Panc1 (cell line): ENCODE results near the gene CAVIN2. TPM values are rescaled to one million over a fixed set of nuclear protein-coding genes. Genes with fewer than 3 reads are reported as not detected.

ENCODE experiments used
- ATAC-seq: fragments of 200-7000 bp; cut with Tn5 transposase; 2 replicates; pipeline ENCODE4 v1.9.1; 2020; ENCODE audit warnings: mild to moderate bottlenecking, moderate library complexity
- BruUV-seq: library from RNA; stranded (reverse); fragments of 400-500 nt; replicated peaks from 2 replicates; lab custom pipeline; 2021; lab: Mats Ljungman, UMichigan
- CTCF ChIA-PET: fragments of 300-600 bp; sonication (Branson Sonifier 250); formaldehyde crosslinking; loops from one replicate; lab custom pipeline; 2022; ENCODE audit warnings: antibody characterized with exemption; lab: Charles Lee
- POLR2A ChIA-PET: fragments of 300-600 bp; sonication (Branson Sonifier 250); formaldehyde crosslinking; loops from one replicate; lab custom pipeline; 2022; ENCODE audit warnings: antibody characterized with exemption; lab: Charles Lee
- DNase-seq: peaks from one replicate; pipeline ENCODE4 v3.0.0-alpha.2; 2010; ENCODE audit warnings: low read depth, low spot score
- H3K27ac ChIP-seq: 2 replicates; pipeline ENCODE4 v1.5.1; 2011; ENCODE audit warnings: mild to moderate bottlenecking, low read length, inconsistent platforms
- H3K27me3 ChIP-seq: fragments of 200-500 bp; sonication (Bioruptor generic); 2 replicates; pipeline ENCODE4 v1.6.0; 2014; ENCODE audit warnings: low read length, inconsistent platforms; ENCODE audit not compliant: control insufficient read depth, insufficient read depth
- H3K36me3 ChIP-seq: fragments of 200-500 bp; sonication (Bioruptor generic); 2 replicates; pipeline ENCODE4 v1.5.1; 2014; ENCODE audit warnings: inconsistent platforms, mild to moderate bottlenecking, low read length, moderate library complexity; ENCODE audit not compliant: control insufficient read depth, insufficient read depth
- H3K4me1 ChIP-seq: 2 replicates; pipeline ENCODE4 v1.5.1; 2011; ENCODE audit warnings: inconsistent platforms, mild to moderate bottlenecking, low read length, moderate library complexity; ENCODE audit not compliant: control insufficient read depth, insufficient read depth
- H3K4me3 ChIP-seq, 2 experiments: 2 replicates each; pipeline ENCODE4 v1.5.1; 2011 to 2012; ENCODE audit warnings: low read depth in 2 of 2, low read length in 2 of 2, mild to moderate bottlenecking in 2 of 2, inconsistent platforms in 1 of 2, moderate library complexity in 1 of 2
- H3K9me3 ChIP-seq: fragments of 200-500 bp; sonication (Bioruptor generic); 2 replicates; pipeline ENCODE4 v1.5.1; 2014; ENCODE audit warnings: low read depth, mild to moderate bottlenecking, inconsistent platforms, low read length, moderate library complexity; ENCODE audit not compliant: control insufficient read depth, insufficient read depth
- CTCF ChIP-seq: fragments of 450-650 bp; IDR thresholded peaks from 2 replicates; pipeline ENCODE4 v1.5.1; 2017; ENCODE audit warnings: mild to moderate bottlenecking
- POLR2AphosphoS5 ChIP-seq: IDR thresholded peaks from 2 replicates; pipeline ENCODE4 v1.6.1; 2012; ENCODE audit warnings: mild to moderate bottlenecking, low read depth, low read length, moderate library complexity
- REST ChIP-seq, 2 experiments: IDR thresholded peaks; 2 replicates each; pipeline ENCODE4 v1.6.1; 2011 to 2012; ENCODE audit warnings: low read depth in 2 of 2, control low read depth in 1 of 2, low read length in 1 of 2, mild to moderate bottlenecking in 1 of 2, moderate library complexity in 1 of 2; ENCODE audit not compliant: insufficient read depth in 1 of 2
- SIN3A ChIP-seq: IDR thresholded peaks from 2 replicates; pipeline ENCODE4 v1.6.1; 2012; ENCODE audit warnings: low read depth, mild to moderate bottlenecking, low read length, moderate library complexity, borderline replicate concordance; ENCODE audit not compliant: insufficient read depth
- TCF7L2 ChIP-seq: IDR thresholded peaks from 2 replicates; pipeline ENCODE4 v1.6.1; 2011; ENCODE audit warnings: mild to moderate bottlenecking, low read depth, low read length, inconsistent platforms
- in situ Hi-C: cut with HindIII; loops from 2 replicates; pipeline ENCODE4 v1.10.0; 2016; ENCODE audit warnings: low sequenced_read_pairs, low pct_unique_long_range_greater_than_20kb
- intact Hi-C: fragments of 100-400 bp; cut with micrococcal nuclease; formaldehyde crosslinking; loops from one replicate; pipeline ENCODE4 v1.10.0; 2022; ENCODE audit not compliant: unreplicated experiment
- total RNA-seq: library from RNA; stranded (reverse); gene quantifications from one replicate; pipeline ENCODE4 v1.2.1, GENCODE V29; 2021; ENCODE audit not compliant: unreplicated experiment

CAVIN2 gene
- total RNA-seq, 1 experiment from 2014 or later: 0.95 TPM

DNA sequence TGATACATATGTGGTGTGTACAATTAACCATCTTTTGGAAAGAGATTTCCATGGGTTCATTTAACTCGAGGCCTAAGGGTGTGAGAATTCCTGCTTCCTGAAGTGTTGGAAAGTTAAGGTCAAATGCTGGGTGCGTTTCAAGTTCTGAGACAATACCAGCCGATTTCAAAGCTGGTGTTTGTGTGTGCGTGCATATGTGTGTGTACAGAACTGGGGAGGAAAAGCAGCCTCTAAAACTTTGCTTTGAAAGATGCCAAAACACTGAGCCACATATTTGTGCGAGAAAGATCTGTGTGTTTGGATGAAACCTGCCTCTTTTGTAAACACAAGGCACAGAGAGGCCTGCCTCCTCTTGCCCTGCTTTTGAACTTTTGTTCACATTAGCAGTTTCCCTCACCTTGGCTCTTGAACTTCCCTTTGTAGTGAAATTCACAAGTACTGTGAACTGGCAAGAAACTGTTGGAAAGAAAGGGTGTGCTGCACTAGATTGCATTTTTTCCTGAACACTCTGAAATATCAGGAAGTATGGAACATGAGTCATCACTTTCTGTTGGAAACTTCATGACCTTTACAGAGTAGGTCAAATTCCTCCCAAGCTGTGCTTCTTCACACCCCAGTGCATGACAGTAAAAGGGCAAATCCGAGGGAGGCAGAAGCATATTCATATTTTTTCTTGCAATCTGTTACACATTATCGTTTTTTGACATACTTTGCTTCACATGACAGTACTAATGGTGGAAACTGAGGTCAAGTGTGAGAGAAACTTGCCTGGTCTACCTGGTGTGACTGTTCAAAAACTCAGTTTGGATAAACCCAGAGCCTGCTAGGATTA is 20.0 kb upstream of the CAVIN2 start:
- Histone ChIP-seq H3K4me3 (no peak overlapping the region), H3K4me1 (peaks cover 7% of the 10 kb centered on the region; the same call in 1 of the 2 replicates), H3K27ac (peak overlapping the region; percentile 83), H3K9me3 (no peaks in the 10 kb centered on the region), H3K27me3 (no peaks in the 10 kb centered on the region), H3K36me3 (no peaks in the 10 kb centered on the region)
- no TSS peak for BruUV-seq
- TF ChIP-seq SIN3A (no peak), REST (IDR thresholded peaks at IDR 0.05; ENCODE audit: insufficient read depth in 1 of 2, low read depth in 2 of 2, low read length in 1 of 2) (no peak), CTCF (no peak), POLR2AphosphoS5 (no peak), TCF7L2 (no peak; the same call in none of the 2 replicates)
- intact Hi-C loops: loop anchor here (2.0 kb wide), 1 partner anchor 296 kb away; no protein-coding TSS in a partner anchor
- CTCF ChIA-PET: no interaction called here
- POLR2A ChIA-PET: no interaction called here
- DNase-seq (peak; percentile 55), ATAC-seq (peak; percentile 91)
- in situ Hi-C loops: no loop called here

GRCh38 chr2:191866195-191866594 is 19.3 kb upstream of the CAVIN2 start:
- ChIA-PET POLR2A (no interaction called here), CTCF (no interaction called here)
- no peak overlapping the region for H3K4me3 ChIP-seq
- H3K36me3 ChIP-seq: no peaks in the 10 kb centered on the region
- peaks cover 7% of the 10 kb centered on the region; the same call in 1 of the 2 replicates for H3K4me1 ChIP-seq
- in situ Hi-C loops: no loop called here
- TF ChIP-seq REST (IDR thresholded peaks at IDR 0.05; ENCODE audit: insufficient read depth in 1 of 2, low read depth in 2 of 2, low read length in 1 of 2) (no peak), TCF7L2 (no peak), POLR2AphosphoS5 (no peak), SIN3A (no peak), CTCF (no peak)
- H3K27ac ChIP-seq: peak overlapping the region; percentile 83
- H3K9me3 ChIP-seq: no peaks in the 10 kb centered on the region
- H3K27me3 ChIP-seq: no peaks in the 10 kb centered on the region
- no TSS peak for BruUV-seq
- intact Hi-C loops: loop anchor here (2.0 kb wide), 1 partner anchor 297 kb away; no protein-coding TSS in a partner anchor
- ATAC-seq (no peak), DNase-seq (no peak)
